GM12892 (cell line): Measurements from ENCODE around the gene CADPS.

ENCODE experiments used
- POLR2A ChIP-seq: IDR thresholded peaks from 2 replicates; pipeline ENCODE4 v1.6.1; 2011; ENCODE audit warnings: low read depth, low read length, control low read depth
- POLR2AphosphoS5 ChIP-seq: IDR thresholded peaks from 2 replicates; pipeline ENCODE4 v1.6.1; 2011; ENCODE audit warnings: low read depth, low read length, control low read depth

- TF ChIP-seq POLR2A (no peak), POLR2AphosphoS5 (no peak)
Measured at GRCh38 chr3:62369476-62369743, 505.8 kb downstream of the CADPS start.
